ENCODE results near the gene PROCR. TPM values are rescaled to one million over a fixed set of nuclear protein-coding genes. Genes with fewer than 3 reads are reported as not detected.

The PROCR gene
- total and polyA plus RNA-seq, 10 of the 15 experiments (the other 5 are each of a cell fraction or from before 2014, with no cell fraction given): 0.12 to 0.78 (median 0.35) TPM; not detected in 2

GRCh38 chr20:35146920-35147574 lies 24.8 kb upstream of the PROCR start, which contains the start of gene EDEM2 (continued):
- no peak for TF ChIP-seq E2F4 (IDR thresholded peaks at IDR 0.05; ENCODE audit: low read depth, low read length)
- no peak for TF ChIP-seq BMI1 (IDR thresholded peaks at IDR 0.05; ENCODE audit: borderline replicate concordance)
- no peak for TF ChIP-seq ZZZ3 (IDR thresholded peaks at IDR 0.05; ENCODE audit: control insufficient read depth, insufficient read length, low read depth)
- no peak for TF ChIP-seq TCF7 (IDR thresholded peaks at IDR 0.05; ENCODE audit: borderline replicate concordance)
- no peak for TF ChIP-seq REST (IDR thresholded peaks at IDR 0.05; ENCODE audit: low read depth, low read length)
- TF ChIP-seq HCFC1 (IDR thresholded peaks at IDR 0.05; ENCODE audit: low read length): peak; percentile 96
- no peak for TF ChIP-seq KDM1A (IDR thresholded peaks at IDR 0.05; ENCODE audit: borderline replicate concordance)
- no peak for TF ChIP-seq ZBED1 (IDR thresholded peaks at IDR 0.05; ENCODE audit: borderline replicate concordance)
- TF ChIP-seq HDAC6 (IDR thresholded peaks at IDR 0.05; ENCODE audit: unreplicated experiment): no peak
- no peak for TF ChIP-seq HDAC2 (IDR thresholded peaks at IDR 0.05)
- TF ChIP-seq RBBP5 (conservative IDR thresholded peaks at IDR 0.05): no peak
- TF ChIP-seq MYB (IDR thresholded peaks at IDR 0.05; ENCODE audit: borderline replicate concordance, low read depth, low read length): no peak
- TF ChIP-seq KLF5 (IDR thresholded peaks at IDR 0.05; ENCODE audit: partially characterized antibody): no peak
- TF ChIP-seq CBX3 (IDR thresholded peaks at IDR 0.05; ENCODE audit: borderline replicate concordance, low read depth): no peak
- TF ChIP-seq IRF5 (IDR thresholded peaks at IDR 0.05; ENCODE audit: borderline replicate concordance): no peak
- TF ChIP-seq ZBTB4 (CRISPR knock-in tag; IDR thresholded peaks at IDR 0.05): no peak
- no peak for TF ChIP-seq SPI1 (IDR thresholded peaks at IDR 0.05; ENCODE audit: borderline replicate concordance, insufficient read depth, low read depth, low read length)
- peak in 1 of 2 experiments; percentile 57; a peak in 1 of 4 replicates for TF ChIP-seq BHLHE40 (IDR thresholded peaks at IDR 0.05; ENCODE audit: borderline replicate concordance in 1 of 2, low read depth in 2 of 2, low read length in 1 of 2)

Data from GM12878 (cell line).